GM23338 (cell line): ENCODE measurements around the gene BCAS1. TPM values are rescaled to one million over a fixed set of nuclear protein-coding genes. Genes with fewer than 3 reads are reported as not detected.

ENCODE experiments used
- ATAC-seq: fragments of 200-7000 bp; cut with Tn5 transposase; 3 replicates; pipeline ENCODE4 v1.9.1; 2020
- DNase-seq: peaks from one replicate; pipeline ENCODE4 v3.0.0-alpha.2; 2015; ENCODE audit warnings: low spot score
- H2AFZ ChIP-seq: fragments of 200-600 bp; sonication (generic); 2 replicates; pipeline ENCODE4 v1.8.0; 2016; ENCODE audit warnings: antibody characterized with exemption, mild to moderate bottlenecking, moderate library complexity
- H3F3A ChIP-seq: fragments of 200-600 bp; sonication (generic); replicated peaks from 2 replicates; pipeline ENCODE4 v1.8.0; 2017; ENCODE audit warnings: antibody characterized with exemption, mixed run types, low read depth
- H3K27ac ChIP-seq: fragments of 200-600 bp; sonication (generic); 2 replicates; pipeline ENCODE4 v1.6.1; 2016; ENCODE audit warnings: low read depth
- H3K27me3 ChIP-seq: fragments of 200-600 bp; sonication (generic); 2 replicates; pipeline ENCODE4 v1.8.0; 2016; ENCODE audit warnings: mild to moderate bottlenecking, mixed run types, moderate library complexity; ENCODE audit not compliant: insufficient read depth
- H3K36me3 ChIP-seq: fragments of 200-600 bp; sonication (generic); 2 replicates; pipeline ENCODE4 v1.8.0; 2016; ENCODE audit warnings: mild to moderate bottlenecking; ENCODE audit not compliant: insufficient read depth
- H3K4me1 ChIP-seq: fragments of 200-600 bp; sonication (generic); 2 replicates; pipeline ENCODE4 v1.8.0; 2016; ENCODE audit warnings: mild to moderate bottlenecking, moderate library complexity; ENCODE audit not compliant: insufficient read depth
- H3K4me2 ChIP-seq: fragments of 200-600 bp; sonication (generic); 2 replicates; pipeline ENCODE4 v1.7.1; 2017; ENCODE audit warnings: mixed run types
- H3K4me3 ChIP-seq: fragments of 200-600 bp; sonication (generic); 2 replicates; pipeline ENCODE4 v1.6.1; 2016; ENCODE audit warnings: mixed run types
- H3K79me2 ChIP-seq: fragments of 200-600 bp; sonication (generic); replicated peaks from 2 replicates; pipeline ENCODE4 v1.8.0; 2017; ENCODE audit warnings: mild to moderate bottlenecking; ENCODE audit not compliant: insufficient read depth
- H3K9me2 ChIP-seq: fragments of 200-600 bp; sonication (generic); 2 replicates; pipeline ENCODE4 v1.8.0; 2017; ENCODE audit not compliant: insufficient read depth
- H4K20me1 ChIP-seq: fragments of 200-600 bp; sonication (generic); replicated peaks from 2 replicates; pipeline ENCODE4 v1.8.0; 2017; ENCODE audit warnings: mild to moderate bottlenecking; ENCODE audit not compliant: insufficient read depth
- H3K27ac Mint-ChIP-seq: 2 replicates; pipeline ENCODE4 v1.8.0; 2020; ENCODE audit warnings: inconsistent platforms, mild to moderate bottlenecking, moderate library complexity, mixed read lengths
- H3K27me3 Mint-ChIP-seq: 3 replicates; pipeline ENCODE4 v1.8.0; 2022; ENCODE audit warnings: low read depth, mild to moderate bottlenecking, moderate library complexity, mixed read lengths, inconsistent platforms; ENCODE audit not compliant: insufficient read depth, poor library complexity
- H3K36me3 Mint-ChIP-seq: 3 replicates; pipeline ENCODE4 v1.8.0; 2021; ENCODE audit warnings: low read depth, mild to moderate bottlenecking, inconsistent platforms, moderate library complexity, mixed read lengths
- H3K4me1 Mint-ChIP-seq: 3 replicates; pipeline ENCODE4 v1.8.0; 2020; ENCODE audit warnings: mild to moderate bottlenecking, inconsistent platforms, mixed read lengths
- H3K4me3 Mint-ChIP-seq: 3 replicates; pipeline ENCODE4 v1.8.0; 2021; ENCODE audit warnings: moderate library complexity, mild to moderate bottlenecking, inconsistent platforms, mixed read lengths
- H3K9me3 Mint-ChIP-seq: 3 replicates; pipeline ENCODE4 v1.8.0; 2020; ENCODE audit warnings: moderate library complexity, mild to moderate bottlenecking, inconsistent platforms, mixed read lengths
- ETS1 ChIP-seq: IDR thresholded peaks from 2 replicates; pipeline ENCODE4 v1.6.1; 2016; ENCODE audit warnings: antibody characterized with exemption
- JUNB ChIP-seq: IDR thresholded peaks from one replicate; pipeline ENCODE4 v1.6.1; 2016; ENCODE audit warnings: antibody characterized with exemption; ENCODE audit not compliant: unreplicated experiment
- POLR2AphosphoS5 ChIP-seq: IDR thresholded peaks from 2 replicates; pipeline ENCODE4 v1.6.1; 2016; ENCODE audit warnings: antibody characterized with exemption, low read depth
- REST ChIP-seq: IDR thresholded peaks from one replicate; pipeline ENCODE4 v1.6.1; 2018; ENCODE audit warnings: antibody characterized with exemption; ENCODE audit not compliant: unreplicated experiment
- STAT1 ChIP-seq: IDR thresholded peaks from one replicate; pipeline ENCODE4 v1.6.1; 2016; ENCODE audit warnings: antibody characterized with exemption; ENCODE audit not compliant: unreplicated experiment
- ZNF331 ChIP-seq: fragments of 250-450 bp; sonication (Bioruptor Pico); IDR thresholded peaks from 2 replicates; pipeline ENCODE4 v1.5.0; 2020; ENCODE audit warnings: low read depth, mild to moderate bottlenecking, moderate library complexity
- ZNF462 ChIP-seq: fragments of 250-450 bp; sonication (Bioruptor Pico); IDR thresholded peaks from 2 replicates; pipeline ENCODE4 v1.5.0; 2020; ENCODE audit warnings: mild to moderate bottlenecking, moderate library complexity
- polyA plus RNA-seq: library from polyadenylated mRNA; unstranded; fragments of >200 nt; fragmentation: Nextera tagmentation; extraction: Ambion mirVana; gene quantifications from 2 replicates; pipeline ENCODE4 v1.2.1, GENCODE V29; 2016
- total RNA-seq: library from RNA; depleted of rRNA; stranded (reverse); fragments of >200 nt; shearing (Covaris generic); gene quantifications from 2 replicates; pipeline ENCODE4 v1.2.3, GENCODE V29; 2014

Gene BCAS1
- total and polyA plus RNA-seq, 2 experiments from 2014 or later: 0.17 to 0.19 TPM

GRCh38 chr20:54002056-54002575 lies 68.3 kb downstream of the BCAS1 start:
- DNase-seq (no peak), ATAC-seq (no peak)
- H3K4me2 ChIP-seq: no peak overlapping the region
- H3K4me3 ChIP-seq: no peak overlapping the region
- no peaks in the 10 kb centered on the region for H3K27me3 ChIP-seq
- no peaks in the 10 kb centered on the region for H3K79me2 ChIP-seq
- H3K4me1 ChIP-seq: no peaks in the 10 kb centered on the region
- TF ChIP-seq POLR2AphosphoS5 (no peak), REST (no peak), JUNB (no peak), STAT1 (no peak), ETS1 (no peak), ZNF331 (CRISPR knock-in tag) (no peak), ZNF462 (CRISPR knock-in tag) (no peak)
- no peaks in the 10 kb centered on the region; the same call in 1 of the 3 replicates for H3K9me3 Mint-ChIP-seq
- no peaks in the 10 kb centered on the region for H3K9me2 ChIP-seq
- no peak overlapping the region for H3K27ac Mint-ChIP-seq
- no peak overlapping the region for H3K27ac ChIP-seq
- H3K27me3 Mint-ChIP-seq: peaks cover 2% of the 10 kb centered on the region
- no peaks in the 10 kb centered on the region for H3K36me3 Mint-ChIP-seq
- no peaks in the 10 kb centered on the region for H3F3A ChIP-seq
- no peak overlapping the region for H3K4me3 Mint-ChIP-seq
- H2AFZ ChIP-seq: no peak overlapping the region
- H3K4me1 Mint-ChIP-seq: no peaks in the 10 kb centered on the region
- no peaks in the 10 kb centered on the region for H3K36me3 ChIP-seq
- H4K20me1 ChIP-seq: no peaks in the 10 kb centered on the region
